ENCODE measurements around the gene EXTL1. TPM values are rescaled to one million over a fixed set of nuclear protein-coding genes. Genes with fewer than 3 reads are reported as not detected.

EXTL1 gene
- polyA plus RNA-seq, 1 donor from 2014 or later = not detected

DNA sequence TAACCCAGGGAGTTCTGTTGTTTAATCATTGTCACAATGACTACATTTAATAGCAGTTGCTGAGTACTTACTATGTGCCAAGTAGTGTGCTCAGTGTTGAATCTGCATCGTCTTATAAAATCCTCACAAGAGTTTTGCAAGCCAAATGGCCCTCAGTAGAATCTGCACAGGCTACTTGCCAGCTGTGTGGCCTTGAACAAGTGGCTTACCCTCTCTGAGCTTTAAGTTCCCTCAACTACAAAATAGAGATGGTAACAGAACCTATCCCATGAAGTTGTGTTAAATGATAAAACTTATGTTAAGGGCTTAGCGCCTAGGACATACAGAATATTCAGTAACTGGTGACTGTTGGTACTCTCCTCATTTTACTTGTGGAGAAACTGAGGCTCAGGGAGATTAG lies 33.5 kb downstream of the EXTL1 start:
- H3K9me3 Mint-ChIP-seq = peaks cover 0 to 1% (median 0%) of the 10 kb centered on the region in 3 donors
- H3K4me3 Mint-ChIP-seq = no peak overlapping the region
- no peaks in the 10 kb centered on the region for H3K36me3 Mint-ChIP-seq
- no peak overlapping the region for H3K27ac Mint-ChIP-seq
- H3K27me3 Mint-ChIP-seq = peaks cover 25% of the 10 kb centered on the region
- H3K4me1 Mint-ChIP-seq = no peaks in the 10 kb centered on the region

DNA sequence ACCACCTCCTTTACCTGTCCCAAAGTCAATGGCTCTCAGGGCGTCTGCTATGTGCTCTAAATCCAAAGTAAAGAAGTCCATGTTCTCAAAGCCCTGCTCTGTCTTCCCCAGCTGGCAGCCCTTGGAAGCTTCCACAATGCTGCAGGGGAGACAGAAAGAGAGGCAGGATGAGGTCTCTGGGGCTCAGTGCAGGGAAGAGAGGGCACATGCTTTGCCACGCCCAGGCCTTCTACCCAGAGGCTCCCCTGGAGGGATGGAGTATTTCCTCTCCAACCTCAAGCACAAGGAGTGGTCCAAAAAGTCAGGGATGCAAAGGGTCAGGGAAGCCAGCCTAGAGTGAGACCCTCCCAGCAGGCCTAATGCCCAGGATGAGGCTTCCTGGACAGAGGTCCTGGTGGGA lies 35.6 kb downstream of the EXTL1 start:
- Mint-ChIP-seq H3K9me3 (peaks cover 0 to 1% (median 0%) of the 10 kb centered on the region in 3 donors), H3K4me1 (no peaks in the 10 kb centered on the region), H3K27ac (no peak overlapping the region), H3K4me3 (peak overlapping the region in 1 of 4 donors; percentile 17), H3K36me3 (no peaks in the 10 kb centered on the region), H3K27me3 (peaks cover 18% of the 10 kb centered on the region)

DNA sequence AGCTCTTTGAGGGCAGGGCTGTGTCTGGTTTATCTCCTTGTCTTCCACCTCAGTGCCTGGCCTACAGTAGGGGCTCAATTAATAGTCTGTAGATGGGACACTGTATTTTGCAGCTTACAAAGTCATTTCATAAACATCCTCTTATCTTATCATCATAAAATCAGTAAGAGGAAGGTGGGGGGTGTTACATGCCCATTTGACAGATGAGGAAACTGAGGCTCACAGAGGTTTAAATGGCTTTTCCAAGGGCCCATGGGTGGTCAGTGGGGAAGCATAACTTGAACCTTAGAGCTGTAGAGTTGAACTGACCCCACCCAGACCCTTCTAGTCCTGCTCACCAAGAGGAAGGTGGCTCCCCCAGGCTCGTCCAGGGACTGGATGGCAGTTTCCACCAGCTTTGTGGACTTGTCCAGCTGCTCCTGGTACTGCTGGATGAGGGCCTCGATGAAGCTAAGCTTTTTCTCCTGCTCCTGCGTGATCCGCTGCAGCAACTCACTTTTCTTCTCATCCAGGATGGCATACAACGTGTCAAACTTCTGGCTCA lies 36.5 kb downstream of the EXTL1 start:
- Mint-ChIP-seq H3K27me3 (peaks cover 18% of the 10 kb centered on the region), H3K4me3 (no peak overlapping the region), H3K36me3 (no peaks in the 10 kb centered on the region), H3K4me1 (no peaks in the 10 kb centered on the region), H3K9me3 (peaks cover 0 to 1% (median 0%) of the 10 kb centered on the region in 3 donors), H3K27ac (no peak overlapping the region)

DNA sequence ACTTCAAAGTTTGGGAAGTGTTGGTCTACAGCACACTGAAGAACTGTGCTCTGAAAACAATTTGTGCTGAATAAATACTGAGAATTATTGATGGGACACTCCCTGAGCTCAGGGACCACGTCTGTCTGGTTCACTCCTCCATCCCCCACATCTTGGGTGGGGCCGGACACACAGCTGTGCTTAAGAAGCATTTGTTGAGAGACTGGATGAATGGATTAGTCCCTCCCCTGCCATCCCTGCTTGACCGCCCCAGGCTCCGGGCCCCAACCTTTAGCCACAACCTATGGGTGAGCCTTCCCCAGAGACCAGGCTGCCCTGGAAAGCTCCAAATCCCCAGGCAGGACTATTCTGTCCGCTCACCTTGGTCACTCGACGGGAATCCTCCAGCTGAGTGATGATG lies 38.3 kb downstream of the EXTL1 start:
- Mint-ChIP-seq H3K27me3 (peaks cover 8% of the 10 kb centered on the region), H3K36me3 (no peaks in the 10 kb centered on the region)

GRCh38 chr1:26060832-26061574 lies 39.4 kb downstream of the EXTL1 start:
- Mint-ChIP-seq H3K9me3 (no peaks in the 10 kb centered on the region), H3K4me3 (no peak overlapping the region), H3K27me3 (peaks cover 5% of the 10 kb centered on the region), H3K36me3 (no peaks in the 10 kb centered on the region), H3K27ac (no peak overlapping the region), H3K4me1 (no peaks in the 10 kb centered on the region)

More for the DNA sequence above, 38.3 kb downstream of the EXTL1 start:
- H3K4me1 Mint-ChIP-seq = no peaks in the 10 kb centered on the region
- H3K27ac Mint-ChIP-seq = no peak overlapping the region
- H3K9me3 Mint-ChIP-seq = peaks cover 0 to 1% (median 0%) of the 10 kb centered on the region in 3 donors
- H3K4me3 Mint-ChIP-seq = no peak overlapping the region

DNA sequence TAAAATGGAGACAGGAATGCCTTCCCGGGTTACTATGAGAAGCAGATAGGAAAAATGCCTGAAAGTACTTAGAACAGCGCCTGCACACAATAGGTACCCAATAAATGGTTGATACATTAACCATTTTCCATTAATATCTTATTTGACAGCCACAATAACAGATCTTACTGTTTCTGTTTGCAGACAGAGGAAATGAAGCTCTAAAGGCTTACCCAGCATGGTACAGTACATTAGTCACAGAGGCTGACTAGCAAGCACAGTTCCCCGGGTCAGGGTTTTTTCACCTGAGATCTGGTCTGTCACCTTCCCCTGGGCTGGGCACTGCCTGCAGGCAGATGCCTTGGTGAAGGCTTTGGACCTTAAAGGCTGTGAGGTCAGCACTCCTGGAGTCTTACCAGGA lies 43.0 kb downstream of the EXTL1 start:
- Mint-ChIP-seq H3K4me3 (no peak overlapping the region), H3K9me3 (no peaks in the 10 kb centered on the region), H3K36me3 (no peaks in the 10 kb centered on the region), H3K27ac (no peak overlapping the region), H3K27me3 (peaks cover 15% of the 10 kb centered on the region), H3K4me1 (no peaks in the 10 kb centered on the region)

DNA sequence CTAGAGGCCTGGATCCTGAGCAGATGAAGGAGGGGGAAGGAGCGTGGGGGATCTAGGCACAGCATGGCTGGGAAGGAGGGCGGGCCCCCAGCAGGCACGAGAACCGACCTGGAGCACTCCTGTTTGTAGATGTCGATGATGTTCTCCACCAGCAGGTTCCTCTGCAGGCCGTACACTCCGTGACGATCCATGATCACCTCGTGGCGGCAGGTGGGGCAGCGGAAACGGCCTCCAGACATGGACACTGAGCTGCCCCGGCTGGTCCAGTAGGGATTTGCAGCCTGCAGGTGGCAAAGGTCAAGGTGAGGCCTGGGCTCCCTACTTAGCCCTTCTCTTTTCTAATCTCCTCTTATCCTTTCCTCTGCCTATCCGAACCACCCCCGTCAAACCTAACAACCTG lies 44.6 kb downstream of the EXTL1 start:
- Mint-ChIP-seq H3K4me1 (no peaks in the 10 kb centered on the region), H3K27me3 (peaks cover 12% of the 10 kb centered on the region), H3K4me3 (no peak overlapping the region), H3K9me3 (no peaks in the 10 kb centered on the region), H3K27ac (peak overlapping the region in 1 of 3 donors; percentile 32), H3K36me3 (no peaks in the 10 kb centered on the region)

DNA sequence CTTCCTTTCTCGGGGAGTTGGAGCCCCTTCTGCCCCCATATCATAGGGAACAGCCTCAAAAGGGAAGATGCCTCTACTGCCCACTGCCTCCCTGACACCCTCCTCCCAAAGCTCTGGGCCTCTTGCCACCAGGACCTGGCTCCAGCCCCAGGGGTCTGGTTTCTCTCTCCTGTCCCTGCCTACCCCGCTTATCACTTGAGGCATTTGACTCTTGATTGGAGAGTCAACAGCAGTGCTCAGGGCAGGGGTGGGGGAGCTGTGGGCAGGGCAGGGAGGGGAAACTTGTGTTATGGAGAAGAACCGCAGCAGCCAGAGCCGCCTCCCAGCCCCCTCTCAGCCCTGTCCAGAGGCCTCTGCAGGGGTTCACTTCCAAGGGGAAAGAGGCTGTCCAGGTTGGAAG lies 45.3 kb downstream of the EXTL1 start:
- H3K27me3 Mint-ChIP-seq = peaks cover 12% of the 10 kb centered on the region
- H3K36me3 Mint-ChIP-seq = no peaks in the 10 kb centered on the region
- no peak overlapping the region for H3K4me3 Mint-ChIP-seq
- no peak overlapping the region for H3K27ac Mint-ChIP-seq
- no peaks in the 10 kb centered on the region for H3K4me1 Mint-ChIP-seq
- H3K9me3 Mint-ChIP-seq = no peaks in the 10 kb centered on the region

- Mint-ChIP-seq H3K36me3 (peaks cover 1% of the 10 kb centered on the region), H3K4me1 (no peaks in the 10 kb centered on the region), H3K27me3 (peaks cover 16% of the 10 kb centered on the region), H3K27ac (peak within 1 kb of the TSS in 1 of 3 donors; percentile 54), H3K4me3 (no peak within 1 kb of the TSS), H3K9me3 (no peaks in the 10 kb centered on the region)
These were observed 45.9 kb downstream of the EXTL1 start, which contains the start of gene TRIM63 for GRCh38 chr1:26067432-26067911. Gene TRIM63, minus strand, starts transcription at chr1:26067630. Its CDS starts 136 bp downstream, at chr1:26067494.

DNA sequence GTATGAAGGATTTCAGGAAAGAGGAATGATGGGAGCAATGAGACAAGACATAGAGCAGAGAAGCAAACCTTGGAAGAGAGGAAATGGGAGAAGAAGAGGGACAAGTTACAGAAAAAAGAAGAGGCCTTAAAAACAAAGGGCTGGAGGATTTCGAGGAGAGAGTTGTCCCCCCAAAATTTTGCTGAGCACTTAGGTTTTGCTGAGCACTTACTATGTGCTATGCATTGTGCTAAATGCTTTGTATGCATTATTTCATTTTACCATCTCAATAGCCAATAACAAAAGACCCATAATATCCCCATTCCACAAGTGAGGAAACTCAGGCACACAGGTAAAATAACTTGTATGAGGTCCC lies 48.3 kb downstream of the EXTL1 start:
- peaks cover 18% of the 10 kb centered on the region for H3K27me3 Mint-ChIP-seq
- H3K4me3 Mint-ChIP-seq = no peak overlapping the region
- H3K4me1 Mint-ChIP-seq = no peaks in the 10 kb centered on the region
- peaks cover 1% of the 10 kb centered on the region for H3K36me3 Mint-ChIP-seq
- no peaks in the 10 kb centered on the region for H3K9me3 Mint-ChIP-seq
- H3K27ac Mint-ChIP-seq = no peak overlapping the region

- Mint-ChIP-seq H3K36me3 (peaks cover 1% of the 10 kb centered on the region), H3K27ac (no peak overlapping the region), H3K4me1 (no peaks in the 10 kb centered on the region), H3K27me3 (peaks cover 20% of the 10 kb centered on the region), H3K9me3 (no peaks in the 10 kb centered on the region), H3K4me3 (no peak overlapping the region)
These were observed 48.9 kb downstream of the EXTL1 start for GRCh38 chr1:26070296-26070962.

GRCh38 chr1:26070963-26071342 lies 49.4 kb downstream of the EXTL1 start:
- H3K27ac Mint-ChIP-seq = no peak overlapping the region
- no peaks in the 10 kb centered on the region for H3K4me1 Mint-ChIP-seq
- H3K4me3 Mint-ChIP-seq = no peak overlapping the region
- no peaks in the 10 kb centered on the region for H3K9me3 Mint-ChIP-seq
- H3K36me3 Mint-ChIP-seq = peaks cover 1% of the 10 kb centered on the region
- peaks cover 25% of the 10 kb centered on the region for H3K27me3 Mint-ChIP-seq

- no peaks in the 10 kb centered on the region for H3K4me1 Mint-ChIP-seq
- no peak overlapping the region for H3K4me3 Mint-ChIP-seq
- peaks cover 27% of the 10 kb centered on the region for H3K27me3 Mint-ChIP-seq
- H3K27ac Mint-ChIP-seq = no peak overlapping the region
- no peaks in the 10 kb centered on the region for H3K9me3 Mint-ChIP-seq
- H3K36me3 Mint-ChIP-seq = peaks cover 1% of the 10 kb centered on the region
These were observed 50.7 kb downstream of the EXTL1 start for GRCh38 chr1:26072305-26072704.

GRCh38 chr1:26075421-26076144 lies 54.0 kb downstream of the EXTL1 start:
- peaks cover 4% of the 10 kb centered on the region for H3K36me3 Mint-ChIP-seq

GRCh38 chr1:26077524-26077923 lies 55.9 kb downstream of the EXTL1 start:
- H3K27ac Mint-ChIP-seq = no peak overlapping the region
- H3K27me3 Mint-ChIP-seq = peaks cover 19% of the 10 kb centered on the region
- H3K4me1 Mint-ChIP-seq = no peaks in the 10 kb centered on the region

More at GRCh38 chr1:26075421-26076144, 54.0 kb downstream of the EXTL1 start:
- Mint-ChIP-seq H3K27ac (no peak overlapping the region), H3K4me1 (no peaks in the 10 kb centered on the region), H3K9me3 (no peaks in the 10 kb centered on the region), H3K4me3 (no peak overlapping the region), H3K27me3 (peaks cover 23% of the 10 kb centered on the region)

More at GRCh38 chr1:26077524-26077923, 55.9 kb downstream of the EXTL1 start:
- H3K36me3 Mint-ChIP-seq = peaks cover 2% of the 10 kb centered on the region
- H3K4me3 Mint-ChIP-seq = peak overlapping the region in 1 of 4 donors; percentile 16
- H3K9me3 Mint-ChIP-seq = no peaks in the 10 kb centered on the region

Data from IgD-negative memory B cell (primary cell).